ENCODE measurements around the gene SEC14L1. TPM values are rescaled to one million over a fixed set of nuclear protein-coding genes. Genes with fewer than 3 reads are reported as not detected.

Gene SEC14L1
- total RNA-seq, 1 experiment from 2014 or later: 58.6 TPM

DNA sequence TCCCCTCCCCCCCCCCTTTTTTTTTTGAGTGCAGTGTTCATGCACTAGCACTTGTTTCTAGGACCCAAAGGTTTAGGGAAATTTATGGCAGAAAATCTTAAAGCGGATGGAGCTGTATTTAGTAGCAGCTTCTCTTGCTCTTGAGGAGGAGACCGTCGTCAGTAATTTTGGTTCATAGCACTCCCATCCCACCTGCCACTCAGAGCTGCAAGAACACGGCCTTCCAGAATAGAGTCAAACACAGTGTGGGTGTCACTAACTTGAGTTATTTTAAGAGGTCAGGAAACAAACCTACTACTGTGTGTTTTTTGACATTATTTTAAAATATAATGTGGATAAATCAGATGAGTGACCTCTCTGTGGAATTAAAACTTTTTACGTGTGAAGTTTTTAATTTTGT is 37.3 kb downstream of the SEC14L1 start:
- Histone ChIP-seq H3K18ac (ENCODE audit: insufficient read length, low read depth, low read length) (no peak overlapping the region), H4K5ac (ENCODE audit: insufficient read length, low read depth, low read length) (no peak overlapping the region), H2BK15ac (ENCODE audit: low read depth, low read length) (no peak overlapping the region), H3K27ac (ENCODE audit: insufficient read length, low read depth, low read length) (no peak overlapping the region), H3K14ac (ENCODE audit: insufficient read depth, low read length) (no peak overlapping the region), H3K9me3 (ENCODE audit: control insufficient read depth, low read depth, low read length) (peaks cover 8% of the 10 kb centered on the region), H2BK120ac (ENCODE audit: low read depth, low read length, poor library complexity, severe bottlenecking) (no peak overlapping the region), H3K27me3 (ENCODE audit: insufficient read depth, low read length) (no peaks in the 10 kb centered on the region), H3K23me2 (ENCODE audit: insufficient read length, low read depth, low read length, poor library complexity, severe bottlenecking) (no peaks in the 10 kb centered on the region), H3K79me2 (ENCODE audit: insufficient read depth, low read length) (peaks cover 1% of the 10 kb centered on the region; the same call in 1 of the 2 replicates), H3T11ph (ENCODE audit: low read length) (no peak overlapping the region), H2BK5ac (ENCODE audit: insufficient read length, low read length) (no peak overlapping the region), H3K4ac (ENCODE audit: low read depth, low read length) (no peak overlapping the region), H4K8ac (replicated peaks; ENCODE audit: insufficient read length, low read depth, low read length) (no peak overlapping the region), H2AFZ (ENCODE audit: low read length) (no peak overlapping the region), H3K9ac (ENCODE audit: extremely low read depth, insufficient read length, low read length) (no peak overlapping the region), H4K91ac (ENCODE audit: insufficient read length, low read depth, low read length) (no peak overlapping the region), H3K79me1 (ENCODE audit: insufficient read depth, low read depth, low read length, poor library complexity, severe bottlenecking) (no peaks in the 10 kb centered on the region), H3K4me1 (ENCODE audit: insufficient read depth, low read length) (no peaks in the 10 kb centered on the region; the same call in 1 of the 2 replicates), H4K20me1 (ENCODE audit: control insufficient read depth, insufficient read depth, insufficient read length) (no peaks in the 10 kb centered on the region), H3K56ac (ENCODE audit: insufficient read length, low read depth, low read length) (no peak overlapping the region), H3K4me2 (ENCODE audit: insufficient read depth, insufficient read length, low read length) (no peak overlapping the region), H2BK20ac (ENCODE audit: low read depth, low read length, poor library complexity, severe bottlenecking) (no peak overlapping the region), H3K23ac (ENCODE audit: insufficient read length, low read depth, low read length) (no peak overlapping the region), H2AK5ac (ENCODE audit: insufficient read length, low read length) (no peak overlapping the region), H2BK12ac (ENCODE audit: insufficient read length, low read depth, low read length) (no peak overlapping the region)
- DNase-seq: no peak
- H3K9me3 Mint-ChIP-seq: peaks cover 22 to 23% of the 10 kb centered on the region in 2 experiments
- H3K4me1 Mint-ChIP-seq: peaks cover 14 to 22% of the 10 kb centered on the region in 2 experiments
- WGBS (ENCODE audit: extremely low coverage, insufficient read length, low lambda C conversion rate): no CpG with 5 or more reads among the region's 5 CpGs
- TF ChIP-seq, protein P1, sequence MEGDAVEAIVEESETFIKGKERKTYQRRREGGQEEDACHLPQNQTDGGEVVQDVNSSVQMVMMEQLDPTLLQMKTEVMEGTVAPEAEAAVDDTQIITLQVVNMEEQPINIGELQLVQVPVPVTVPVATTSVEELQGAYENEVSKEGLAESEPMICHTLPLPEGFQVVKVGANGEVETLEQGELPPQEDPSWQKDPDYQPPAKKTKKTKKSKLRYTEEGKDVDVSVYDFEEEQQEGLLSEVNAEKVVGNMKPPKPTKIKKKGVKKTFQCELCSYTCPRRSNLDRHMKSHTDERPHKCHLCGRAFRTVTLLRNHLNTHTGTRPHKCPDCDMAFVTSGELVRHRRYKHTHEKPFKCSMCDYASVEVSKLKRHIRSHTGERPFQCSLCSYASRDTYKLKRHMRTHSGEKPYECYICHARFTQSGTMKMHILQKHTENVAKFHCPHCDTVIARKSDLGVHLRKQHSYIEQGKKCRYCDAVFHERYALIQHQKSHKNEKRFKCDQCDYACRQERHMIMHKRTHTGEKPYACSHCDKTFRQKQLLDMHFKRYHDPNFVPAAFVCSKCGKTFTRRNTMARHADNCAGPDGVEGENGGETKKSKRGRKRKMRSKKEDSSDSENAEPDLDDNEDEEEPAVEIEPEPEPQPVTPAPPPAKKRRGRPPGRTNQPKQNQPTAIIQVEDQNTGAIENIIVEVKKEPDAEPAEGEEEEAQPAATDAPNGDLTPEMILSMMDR (conservative IDR thresholded peaks at IDR 0.05): no peak
- H3K4me3 Mint-ChIP-seq: no peak overlapping the region
- no peaks in the 10 kb centered on the region; the same call in 1 of the 2 replicates for H3K27me3 Mint-ChIP-seq (ENCODE audit: low read depth)
- H3K36me3 Mint-ChIP-seq (ENCODE audit: insufficient read depth in 1 of 3, low read depth in 3 of 3): peaks cover 20 to 33% (median 24%) of the 10 kb centered on the region in 3 experiments
- no peak overlapping the region for H3K27ac Mint-ChIP-seq
